Measurements from ENCODE around the gene SSC5D.

DNA sequence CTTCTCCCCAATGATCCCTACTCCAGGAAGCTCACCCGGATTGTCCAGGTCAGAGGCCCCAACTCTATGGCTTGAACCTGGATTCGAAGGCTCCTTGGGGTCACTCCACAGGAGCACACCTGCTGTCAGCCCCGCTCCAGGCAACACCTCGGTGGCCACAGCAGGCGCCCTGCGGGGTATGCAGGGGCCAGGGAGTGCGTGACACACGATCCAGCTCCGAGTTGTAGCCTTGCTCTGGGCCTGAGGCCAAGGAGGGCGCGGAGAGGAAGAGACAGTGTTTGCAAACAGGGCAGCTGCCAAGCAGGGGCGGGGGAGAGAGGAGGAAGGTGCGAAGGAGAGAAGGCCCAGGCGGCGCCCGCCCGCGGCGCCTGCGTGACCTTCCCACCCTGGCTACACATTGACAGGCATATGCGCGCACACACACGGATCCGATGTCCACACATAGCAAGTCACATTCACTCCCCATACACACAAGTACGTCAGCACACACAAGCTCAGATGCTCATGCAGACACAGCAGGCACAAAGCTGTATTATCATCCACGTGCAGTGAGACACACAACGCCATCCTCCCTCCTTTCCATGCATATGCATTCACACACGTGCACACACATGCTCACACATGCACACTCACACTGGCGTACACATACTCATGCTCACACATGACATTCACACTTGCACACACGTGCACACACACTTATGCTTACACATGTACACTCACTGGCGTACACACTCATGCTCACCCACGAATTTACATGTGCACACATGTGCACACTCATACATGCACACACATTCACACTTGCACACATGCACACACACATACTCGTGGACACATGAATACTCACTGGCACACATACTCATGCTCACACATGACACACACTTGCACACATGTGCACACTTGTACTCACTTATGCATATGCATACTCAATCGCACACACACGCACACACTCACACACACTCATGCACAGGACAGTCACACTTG lies 38.3 kb downstream of the SSC5D start:
- TF ChIP-seq POLR2A (IDR thresholded peaks at IDR 0.05) = no peak
- TF ChIP-seq, protein P1, sequence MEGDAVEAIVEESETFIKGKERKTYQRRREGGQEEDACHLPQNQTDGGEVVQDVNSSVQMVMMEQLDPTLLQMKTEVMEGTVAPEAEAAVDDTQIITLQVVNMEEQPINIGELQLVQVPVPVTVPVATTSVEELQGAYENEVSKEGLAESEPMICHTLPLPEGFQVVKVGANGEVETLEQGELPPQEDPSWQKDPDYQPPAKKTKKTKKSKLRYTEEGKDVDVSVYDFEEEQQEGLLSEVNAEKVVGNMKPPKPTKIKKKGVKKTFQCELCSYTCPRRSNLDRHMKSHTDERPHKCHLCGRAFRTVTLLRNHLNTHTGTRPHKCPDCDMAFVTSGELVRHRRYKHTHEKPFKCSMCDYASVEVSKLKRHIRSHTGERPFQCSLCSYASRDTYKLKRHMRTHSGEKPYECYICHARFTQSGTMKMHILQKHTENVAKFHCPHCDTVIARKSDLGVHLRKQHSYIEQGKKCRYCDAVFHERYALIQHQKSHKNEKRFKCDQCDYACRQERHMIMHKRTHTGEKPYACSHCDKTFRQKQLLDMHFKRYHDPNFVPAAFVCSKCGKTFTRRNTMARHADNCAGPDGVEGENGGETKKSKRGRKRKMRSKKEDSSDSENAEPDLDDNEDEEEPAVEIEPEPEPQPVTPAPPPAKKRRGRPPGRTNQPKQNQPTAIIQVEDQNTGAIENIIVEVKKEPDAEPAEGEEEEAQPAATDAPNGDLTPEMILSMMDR (IDR thresholded peaks at IDR 0.05) = no peak
